Testis (tissue), 2 donors: ENCODE measurements around the gene ABHD17A.

ENCODE experiments used
- CTCF ChIP-seq, 3 experiments: fragments of 450-650 bp in 2 of 3; fragments of 200-600 bp in 1 of 3; sonication (generic) in 1 of 3; IDR thresholded peaks; one replicate each; pipeline ENCODE4 v1.5.1; 2016 to 2019; ENCODE audit warnings: antibody characterized with exemption in 3 of 3, mild to moderate bottlenecking in 2 of 3, moderate library complexity in 1 of 3
- POLR2A ChIP-seq: fragments of 450-650 bp; IDR thresholded peaks from one replicate; pipeline ENCODE4 v1.6.1; 2017; ENCODE audit warnings: antibody characterized with exemption, mild to moderate bottlenecking, moderate library complexity

GRCh38 chr19:1888385-1888784 lies 3.1 kb upstream of the ABHD17A start:
- no peak for TF ChIP-seq CTCF (IDR thresholded peaks at IDR 0.05)
- TF ChIP-seq POLR2A: no peak
